ENCODE data around the gene FLNB.

DNA sequence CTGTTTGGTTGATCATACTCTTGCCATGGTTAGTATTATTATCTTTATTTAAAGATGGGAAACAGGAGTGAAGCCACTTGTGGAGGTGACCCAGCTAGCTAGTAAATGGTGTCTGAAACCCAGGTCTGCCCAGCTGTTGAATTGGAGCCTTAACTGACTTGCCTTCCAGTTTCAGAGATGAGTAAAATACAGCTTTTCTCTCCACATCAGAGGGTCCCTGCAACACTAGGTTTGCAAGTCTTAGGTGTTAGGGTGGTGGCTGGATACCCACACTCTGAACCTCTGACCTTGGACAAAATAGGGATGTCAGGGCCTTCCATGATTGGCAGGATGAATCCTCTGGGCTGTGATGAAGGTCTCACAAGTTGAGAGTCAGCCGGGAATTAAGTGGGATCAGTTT is 4.1 kb downstream of the FLNB start:
- TF ChIP-seq, protein P1, sequence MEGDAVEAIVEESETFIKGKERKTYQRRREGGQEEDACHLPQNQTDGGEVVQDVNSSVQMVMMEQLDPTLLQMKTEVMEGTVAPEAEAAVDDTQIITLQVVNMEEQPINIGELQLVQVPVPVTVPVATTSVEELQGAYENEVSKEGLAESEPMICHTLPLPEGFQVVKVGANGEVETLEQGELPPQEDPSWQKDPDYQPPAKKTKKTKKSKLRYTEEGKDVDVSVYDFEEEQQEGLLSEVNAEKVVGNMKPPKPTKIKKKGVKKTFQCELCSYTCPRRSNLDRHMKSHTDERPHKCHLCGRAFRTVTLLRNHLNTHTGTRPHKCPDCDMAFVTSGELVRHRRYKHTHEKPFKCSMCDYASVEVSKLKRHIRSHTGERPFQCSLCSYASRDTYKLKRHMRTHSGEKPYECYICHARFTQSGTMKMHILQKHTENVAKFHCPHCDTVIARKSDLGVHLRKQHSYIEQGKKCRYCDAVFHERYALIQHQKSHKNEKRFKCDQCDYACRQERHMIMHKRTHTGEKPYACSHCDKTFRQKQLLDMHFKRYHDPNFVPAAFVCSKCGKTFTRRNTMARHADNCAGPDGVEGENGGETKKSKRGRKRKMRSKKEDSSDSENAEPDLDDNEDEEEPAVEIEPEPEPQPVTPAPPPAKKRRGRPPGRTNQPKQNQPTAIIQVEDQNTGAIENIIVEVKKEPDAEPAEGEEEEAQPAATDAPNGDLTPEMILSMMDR (IDR thresholded peaks at IDR 0.05) = no peak
- TF ChIP-seq POLR2AphosphoS5 (IDR thresholded peaks at IDR 0.05) = no peak

Data from prostate gland (tissue), 2 donors.